Measurements from ENCODE around the gene C12orf60.
A peak's percentile ranks its signal among the peaks of the same experiment; 100 is the strongest.

The C12orf60 gene

DNA sequence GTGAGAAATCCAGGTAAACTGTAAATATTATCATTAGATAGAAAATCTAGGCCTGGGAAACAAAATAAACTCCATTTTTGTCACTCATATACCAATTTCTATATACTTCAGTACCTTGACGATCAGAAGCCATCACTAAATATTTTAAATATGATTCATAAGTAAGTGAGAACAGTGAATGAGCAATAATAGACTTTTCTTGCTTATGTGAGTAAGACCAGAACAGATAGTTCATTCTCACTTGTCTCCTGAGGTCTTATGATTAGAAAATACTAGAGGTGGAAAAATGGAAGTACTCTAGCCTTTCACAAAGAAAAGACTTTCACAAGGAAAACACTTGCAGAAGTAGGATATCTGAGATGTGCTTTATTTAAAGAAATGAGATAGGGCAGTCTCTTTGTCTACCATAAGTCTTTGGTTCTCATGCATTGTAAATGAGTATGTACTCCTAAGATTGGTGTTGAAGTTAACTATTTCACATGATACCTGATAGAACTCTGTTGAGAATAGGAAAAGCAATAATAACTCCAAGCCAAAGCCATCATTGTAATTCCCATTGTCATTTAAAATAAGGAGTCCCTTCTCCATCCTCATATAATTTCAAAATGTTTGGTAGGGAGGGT lies 20.7 kb downstream of the C12orf60 start:
- FAIRE-seq (no peak), DNase-seq (ENCODE audit: insufficient read length, low spot score) (no peak)
- TF ChIP-seq CTCF (IDR thresholded peaks at IDR 0.05; ENCODE audit: insufficient read depth, missing control alignments): no peak

DNA sequence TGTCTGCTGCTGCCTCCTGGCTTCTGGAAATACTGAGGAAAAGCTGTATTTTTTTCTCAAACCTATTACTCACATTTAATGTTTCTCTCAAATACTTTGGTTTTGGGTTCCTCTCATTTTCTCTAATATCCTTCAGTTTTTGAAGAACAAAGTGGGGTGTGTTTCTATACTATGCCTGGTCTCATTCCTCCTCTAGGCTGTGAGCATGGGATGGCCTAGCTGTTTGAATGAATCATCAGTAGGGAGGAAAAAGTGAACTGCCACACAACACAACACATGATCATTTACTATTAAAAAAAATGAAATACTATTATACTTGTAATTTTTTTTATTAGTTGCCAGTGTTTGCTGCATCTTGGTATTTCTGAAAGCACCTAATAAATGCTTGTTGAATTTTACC lies 21.8 kb downstream of the C12orf60 start:
- TF ChIP-seq CTCF (IDR thresholded peaks at IDR 0.05; ENCODE audit: insufficient read depth, missing control alignments): no peak
- DNase-seq (ENCODE audit: insufficient read length, low spot score) (no peak), FAIRE-seq (no peak)

- FAIRE-seq (no peak), DNase-seq (ENCODE audit: insufficient read length, low spot score) (no peak)
- TF ChIP-seq CTCF (IDR thresholded peaks at IDR 0.05; ENCODE audit: insufficient read depth, missing control alignments): no peak
These were observed 23.0 kb downstream of the C12orf60 start for GRCh38 chr12:14826491-14826890.

DNA sequence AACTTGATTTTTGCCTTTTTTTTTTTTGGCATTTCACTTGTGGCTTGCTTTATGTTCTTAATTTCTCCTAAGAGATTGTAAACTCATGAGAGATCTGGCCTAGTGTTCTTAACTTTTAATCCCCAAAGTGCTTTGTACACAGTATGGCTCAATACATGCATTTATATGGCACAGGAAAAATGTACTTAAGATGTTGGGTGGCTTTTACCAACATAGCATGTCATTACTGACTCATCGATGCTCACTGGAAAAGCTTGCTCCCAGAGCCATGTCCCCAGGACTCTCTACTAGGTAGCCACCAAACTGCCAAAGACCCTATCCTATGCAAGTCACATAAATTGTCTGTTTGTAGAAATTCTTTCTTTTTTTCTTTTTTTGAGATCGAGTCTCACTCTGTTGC lies 23.6 kb downstream of the C12orf60 start:
- no peak for TF ChIP-seq CTCF (IDR thresholded peaks at IDR 0.05; ENCODE audit: insufficient read depth, missing control alignments)
- DNase-seq (ENCODE audit: insufficient read length, low spot score) (no peak), FAIRE-seq (no peak)

DNA sequence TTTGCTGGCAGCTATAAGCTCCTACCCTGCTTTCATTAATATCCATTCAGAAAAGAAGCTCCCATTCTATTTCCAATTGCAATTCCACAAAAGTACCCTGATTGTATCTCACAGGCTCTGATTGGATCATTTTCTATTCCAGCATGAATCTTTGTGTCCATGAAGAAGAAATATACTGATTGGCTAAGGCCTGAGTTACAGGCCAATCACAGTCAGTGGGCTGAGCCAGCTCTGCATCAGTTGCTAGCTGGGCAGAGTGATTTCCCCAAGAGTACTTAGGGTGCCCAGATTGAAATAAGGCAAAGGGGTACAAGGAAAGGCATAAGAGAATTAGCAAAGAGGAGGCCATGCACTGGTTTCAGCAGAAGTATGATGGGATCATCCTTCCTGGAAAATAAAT lies 25.4 kb downstream of the C12orf60 start:
- DNase-seq (ENCODE audit: insufficient read length, low spot score) (no peak), FAIRE-seq (no peak)
- no peak for TF ChIP-seq CTCF (IDR thresholded peaks at IDR 0.05; ENCODE audit: insufficient read depth, missing control alignments)

GRCh38 chr12:14833336-14833735 lies 29.9 kb downstream of the C12orf60 start:
- no peak for TF ChIP-seq CTCF (IDR thresholded peaks at IDR 0.05; ENCODE audit: insufficient read depth, missing control alignments)
- DNase-seq (ENCODE audit: insufficient read length, low spot score): no peak
- peak; percentile 6 for FAIRE-seq

- FAIRE-seq: no peak
- no peak for DNase-seq (ENCODE audit: insufficient read length, low spot score)
- TF ChIP-seq CTCF (IDR thresholded peaks at IDR 0.05; ENCODE audit: insufficient read depth, missing control alignments): no peak
These were observed 30.5 kb downstream of the C12orf60 start for GRCh38 chr12:14833952-14834351.

Measured in D721Med (cell line).